SK-N-SH (cell line): ENCODE measurements around the gene NKX1-1. TPM values are rescaled to one million over a fixed set of nuclear protein-coding genes. Genes with fewer than 3 reads are reported as not detected.

ENCODE experiments used
- CTCF ChIA-PET: fragments of 300-600, 350-600 bp; formaldehyde crosslinking; extraction: SDS; loops from one replicate; lab custom pipeline; 2021; lab: Yijun Ruan, JAX
- POLR2A ChIA-PET: fragments of 350-600 bp; sonication (Branson Sonifier 250); formaldehyde crosslinking; extraction: SDS; loops from one replicate; lab custom pipeline; 2020; ENCODE audit warnings: antibody characterized with exemption, inconsistent platforms; lab: Yijun Ruan, JAX
- DNase-seq: peaks from one replicate; pipeline ENCODE4 v3.0.0; 2012
- H2AFZ ChIP-seq: fragments of 200-600 bp; sonication (generic); 2 replicates; pipeline ENCODE4 v1.8.1; 2016; ENCODE audit warnings: antibody characterized with exemption, mild to moderate bottlenecking, low read depth
- H3F3A ChIP-seq: fragments of 200-600 bp; sonication (generic); replicated peaks from 2 replicates; pipeline ENCODE3; 2016; ENCODE audit warnings: antibody characterized with exemption, mild to moderate bottlenecking; ENCODE audit not compliant: insufficient read depth
- H3K27ac ChIP-seq, 2 experiments: fragments of 200-500 bp in 1 of 2; fragments of 200-600 bp in 1 of 2; sonication (Bioruptor generic) in 1 of 2; sonication (generic), shearing (Covaris generic) in 1 of 2; 2 replicates each; pipeline versions ENCODE4 v1.5.1 to v1.6.1; 2014 to 2016; ENCODE audit warnings: low read depth in 2 of 2, inconsistent platforms in 1 of 2, low read length in 1 of 2, mild to moderate bottlenecking in 1 of 2, mixed read lengths in 1 of 2
- H3K27me3 ChIP-seq: fragments of 200-600 bp; sonication (generic), shearing (Covaris generic); 2 replicates; pipeline ENCODE4 v1.6.1; 2016; ENCODE audit warnings: mixed run types; ENCODE audit not compliant: insufficient read depth
- H3K36me3 ChIP-seq, 2 experiments: fragments of 200-500 bp in 1 of 2; fragments of 200-600 bp in 1 of 2; sonication (Bioruptor generic) in 1 of 2; sonication (generic) in 1 of 2; replicated peaks in 1 of 2; 2 replicates each; pipeline versions ENCODE3 to v1.5.1; 2014 to 2016; ENCODE audit warnings: low read length in 1 of 2, mild to moderate bottlenecking in 1 of 2; ENCODE audit not compliant: insufficient read depth in 2 of 2, control insufficient read depth in 1 of 2
- H3K4me1 ChIP-seq, 2 experiments: fragments of 200-500 bp in 1 of 2; fragments of 200-600 bp in 1 of 2; sonication (Bioruptor generic) in 1 of 2; sonication (generic), shearing (Covaris generic) in 1 of 2; 2 replicates each; pipeline versions ENCODE4 v1.5.1 to v1.6.1; 2014 to 2016; ENCODE audit warnings: low read depth in 1 of 2, low read length in 1 of 2, mixed run types in 1 of 2; ENCODE audit not compliant: insufficient read depth in 2 of 2, control insufficient read depth in 1 of 2
- H3K4me2 ChIP-seq: fragments of 200-600 bp; sonication (generic), shearing (Covaris generic); 2 replicates; pipeline ENCODE4 v1.6.1; 2017; ENCODE audit warnings: mixed run types
- H3K4me3 ChIP-seq, 2 experiments: fragments of 200-500 bp in 1 of 2; fragments of 200-600 bp in 1 of 2; sonication (Bioruptor generic) in 1 of 2; sonication (generic), shearing (Covaris generic) in 1 of 2; 2 replicates each; pipeline versions ENCODE4 v1.5.1 to v1.8.1; 2014 to 2016; ENCODE audit warnings: low read depth in 2 of 2, inconsistent platforms in 1 of 2, low read length in 1 of 2, mild to moderate bottlenecking in 1 of 2, mixed read lengths in 1 of 2, moderate library complexity in 1 of 2
- H3K79me2 ChIP-seq: fragments of 200-600 bp; sonication (generic); 2 replicates; pipeline ENCODE4 v1.8.1; 2017; ENCODE audit warnings: mild to moderate bottlenecking; ENCODE audit not compliant: insufficient read depth
- H3K9ac ChIP-seq: fragments of 200-600 bp; sonication (generic); 2 replicates; pipeline ENCODE4 v1.6.1; 2017; ENCODE audit warnings: mixed run types
- H3K9me2 ChIP-seq: fragments of 200-600 bp; sonication (generic); 2 replicates; pipeline ENCODE4 v1.6.1; 2017; ENCODE audit warnings: mixed run types
- H3K9me3 ChIP-seq: fragments of 200-600 bp; sonication (generic); 2 replicates; pipeline ENCODE4 v1.6.1; 2017; ENCODE audit warnings: mixed run types, mild to moderate bottlenecking, moderate library complexity
- H4K20me1 ChIP-seq: fragments of 200-600 bp; sonication (generic); 2 replicates; pipeline ENCODE4 v1.6.1; 2017; ENCODE audit warnings: mild to moderate bottlenecking, mixed run types; ENCODE audit not compliant: insufficient read depth
- EP300 ChIP-seq, 2 experiments: IDR thresholded peaks; 2 replicates each; pipeline versions ENCODE4 v1.4.0 to v1.6.1; 2012; ENCODE audit warnings: borderline replicate concordance in 1 of 2, low read depth in 1 of 2, low read length in 1 of 2
- EZH2phosphoT487 ChIP-seq: fragments of 200-600 bp; sonication (generic); IDR thresholded peaks from 2 replicates; pipeline ENCODE4 v1.6.1; 2017; ENCODE audit warnings: low read depth, mixed run types, mild to moderate bottlenecking, antibody characterized with exemption, moderate library complexity, borderline replicate concordance
- FOXM1 ChIP-seq: IDR thresholded peaks from 2 replicates; pipeline ENCODE4 v1.4.0; 2012; ENCODE audit warnings: low read depth, mild to moderate bottlenecking
- GATA2 ChIP-seq: sonication (generic); formaldehyde crosslinking; IDR thresholded peaks from 2 replicates; pipeline ENCODE4 v1.5.0; 2020; ENCODE audit warnings: mild to moderate bottlenecking, missing genetic modification reagents
- NFIC ChIP-seq: IDR thresholded peaks from 2 replicates; pipeline ENCODE4 v1.4.0; 2012; ENCODE audit warnings: borderline replicate concordance
- PBX3 ChIP-seq: IDR thresholded peaks from 2 replicates; pipeline ENCODE4; 2012
- WGBS: methylation state at CpG from one replicate; pipeline ENCODE4 v1.1.6; 2017; ENCODE audit warnings: low lambda C conversion rate; 5-methylcytosine and 5-hydroxymethylcytosine counted together
- polyA plus RNA-seq, 3 experiments: library from polyadenylated mRNA; depleted of rRNA; stranded (reverse); fragments of >200 nt; gene quantifications; 2 replicates each; pipeline ENCODE4 v1.2.3, GENCODE V29; 2012

Gene NKX1-1
- polyA plus RNA-seq, 1 of the 3 experiments (the other 2 are of a cell fraction): not detected

DNA sequence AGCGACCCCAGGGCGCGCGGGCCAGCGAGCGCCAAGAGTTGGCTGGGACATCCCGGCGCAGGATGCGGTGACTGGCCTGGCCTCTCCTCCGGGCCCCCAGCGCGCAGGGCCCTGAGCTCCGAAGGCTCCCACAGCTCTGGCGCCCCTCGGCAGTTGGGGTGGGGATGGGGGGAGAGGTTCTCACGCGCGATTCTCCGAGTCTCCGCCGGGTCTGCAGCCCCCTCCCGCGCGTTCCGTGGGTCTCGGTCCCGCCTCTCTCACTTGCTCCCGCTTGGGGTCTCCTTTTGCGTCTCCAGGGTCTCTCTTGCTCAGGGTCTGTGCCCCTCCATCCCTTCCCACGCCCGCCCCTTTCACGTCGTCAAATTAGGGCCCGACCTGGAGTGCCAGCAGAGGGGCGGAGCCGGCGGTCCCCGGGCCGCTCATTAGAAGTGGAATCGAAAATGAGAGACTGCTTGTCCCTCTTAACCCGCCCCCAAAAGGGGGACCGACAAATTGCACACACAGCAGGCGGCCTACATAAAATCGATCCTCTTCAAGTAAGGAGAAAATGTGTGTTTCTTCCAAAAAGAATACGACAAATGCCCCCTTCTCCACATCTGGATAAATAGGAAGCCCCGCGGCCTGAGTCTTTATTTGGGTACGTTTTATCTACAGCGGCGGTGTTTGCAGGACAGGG is 877 bp upstream of the NKX1-1 start:
- Histone ChIP-seq H3F3A (no peaks in the 10 kb centered on the region), H3K36me3 (no peaks in the 10 kb centered on the region), H3K9me2 (no peaks in the 10 kb centered on the region), H4K20me1 (no peaks in the 10 kb centered on the region), H3K4me2 (no peak overlapping the region), H3K27ac (no peak overlapping the region), H3K4me1 (no peaks in the 10 kb centered on the region), H3K4me3 (no peak overlapping the region), H3K9me3 (no peaks in the 10 kb centered on the region), H3K79me2 (no peaks in the 10 kb centered on the region), H2AFZ (no peak overlapping the region), H3K27me3 (peaks cover 76% of the 10 kb centered on the region), H3K9ac (no peak overlapping the region)
- POLR2A ChIA-PET: no interaction called here
- DNase-seq: peak; percentile 42
- 7% methylated on average over 35 of the region's 50 CpGs for WGBS
- CTCF ChIA-PET: interaction anchor here (1.4 kb wide), 1 partner anchor 222 kb away, joined by 4 read pairs; no protein-coding TSS in a partner anchor
- no peak for TF ChIP-seq NFIC
- TF ChIP-seq EZH2phosphoT487: 0 out of 2 replicates have a peak, but pooled peaks have one; percentile 28

DNA sequence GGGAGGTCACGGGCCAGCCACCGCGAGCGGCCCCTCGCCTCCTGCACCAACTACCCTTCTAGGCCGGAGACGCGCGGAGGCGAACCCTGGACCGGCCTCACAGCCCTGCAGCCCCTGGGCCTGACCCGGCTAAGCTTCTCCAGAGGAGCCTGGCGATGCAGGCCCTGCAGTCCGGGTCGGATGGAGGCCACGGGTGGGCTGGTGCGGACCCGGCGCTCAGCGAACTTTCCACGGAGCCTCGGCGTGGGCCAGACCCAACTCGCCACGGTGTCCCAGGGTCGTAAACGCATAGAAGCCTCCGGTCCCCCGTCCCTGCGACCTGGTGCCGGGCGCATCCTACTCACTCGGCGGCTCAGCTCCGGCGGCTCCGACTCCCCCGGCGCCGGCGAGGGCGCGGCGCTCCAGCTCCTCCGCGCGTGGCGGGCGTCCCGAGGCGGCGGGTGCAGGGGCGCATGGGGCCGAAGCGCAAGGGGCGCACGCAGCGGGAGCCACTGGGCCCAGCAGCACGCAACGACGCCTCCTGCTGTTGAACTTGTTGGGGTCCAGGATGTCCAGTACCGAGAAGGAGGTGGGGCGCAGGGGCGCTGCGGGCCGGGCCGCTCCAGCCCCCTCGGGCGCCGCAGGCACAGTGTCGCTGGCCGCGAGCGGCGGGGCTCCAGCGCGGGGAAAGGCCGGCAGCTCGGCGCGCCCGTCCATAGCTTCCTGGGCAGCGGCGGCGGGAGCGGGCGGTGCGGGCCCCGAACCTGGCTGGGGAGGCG is 427 bp downstream of the NKX1-1 start:
- TF ChIP-seq PBX3 (no peak), EZH2phosphoT487 (no peak)
- Histone ChIP-seq H3K9ac (no peak overlapping the region), H3K4me2 (no peak overlapping the region), H3K27ac (no peak overlapping the region), H3K4me3 (no peak overlapping the region), H3K9me3 (no peaks in the 10 kb centered on the region), H3K9me2 (no peaks in the 10 kb centered on the region), H2AFZ (no peak overlapping the region), H3K36me3 (no peaks in the 10 kb centered on the region), H3F3A (no peaks in the 10 kb centered on the region), H3K79me2 (no peaks in the 10 kb centered on the region), H3K4me1 (no peaks in the 10 kb centered on the region), H4K20me1 (no peaks in the 10 kb centered on the region), H3K27me3 (peaks cover 71% of the 10 kb centered on the region)
- WGBS: 15% methylated on average over 28 of the region's 90 CpGs
- peak; percentile 58 for DNase-seq
- ChIA-PET POLR2A (no interaction called here), CTCF (no interaction called here)

GRCh38 chr4:1405254-1405635 is 997 bp downstream of the NKX1-1 start:
- no peak for TF ChIP-seq EP300 (IDR thresholded peaks at IDR 0.05; ENCODE audit: borderline replicate concordance in 1 of 2, low read depth in 1 of 2, low read length in 1 of 2)
- no peak for TF ChIP-seq FOXM1
- 0 out of 2 replicates have a peak, but pooled peaks have one; percentile 53 for TF ChIP-seq EZH2phosphoT487
- TF ChIP-seq GATA2: no peak
- Histone ChIP-seq H3K9me3 (no peaks in the 10 kb centered on the region), H3K79me2 (no peaks in the 10 kb centered on the region), H2AFZ (no peak overlapping the region), H3K27me3 (peaks cover 74% of the 10 kb centered on the region), H3K9ac (no peak overlapping the region), H3F3A (no peaks in the 10 kb centered on the region), H3K4me3 (no peak overlapping the region), H3K9me2 (no peaks in the 10 kb centered on the region), H3K4me2 (no peak overlapping the region), H3K27ac (no peak overlapping the region), H3K36me3 (no peaks in the 10 kb centered on the region), H4K20me1 (no peaks in the 10 kb centered on the region), H3K4me1 (no peaks in the 10 kb centered on the region)
- ChIA-PET CTCF (no interaction called here), POLR2A (no interaction called here)
- WGBS: 4% methylated on average over 24 of the region's 26 CpGs
- DNase-seq: no peak
